BLaER1 (cell line): Measurements from ENCODE around the gene PSMG4.
A peak's percentile ranks its signal among the peaks of the same experiment; 100 is the strongest.

Source experiments
- H3K27ac ChIP-seq: shearing (Covaris generic); formaldehyde crosslinking; 2 replicates; pipeline ENCODE4 v1.8.1; 2022
- H3K27me3 ChIP-seq: shearing (Covaris generic); formaldehyde crosslinking; 2 replicates; pipeline ENCODE4 v1.8.1; 2022
- H3K36me3 ChIP-seq: shearing (Covaris generic); formaldehyde crosslinking; 2 replicates; pipeline ENCODE4 v1.8.1; 2022
- H3K4me1 ChIP-seq: shearing (Covaris generic); formaldehyde crosslinking; 2 replicates; pipeline ENCODE4 v1.8.1; 2022
- H3K4me2 ChIP-seq: shearing (Covaris generic); formaldehyde crosslinking; 2 replicates; pipeline ENCODE4 v1.8.1; 2022
- H3K4me3 ChIP-seq: shearing (Covaris generic); formaldehyde crosslinking; 2 replicates; pipeline ENCODE4 v1.8.1; 2022
- H3K9ac ChIP-seq: shearing (Covaris generic); formaldehyde crosslinking; 2 replicates; pipeline ENCODE4 v1.8.1; 2022
- H3K9me3 ChIP-seq: shearing (Covaris generic); formaldehyde crosslinking; 2 replicates; pipeline ENCODE4 v1.8.1; 2022
- H4K20me1 ChIP-seq: shearing (Covaris generic); formaldehyde crosslinking; 2 replicates; pipeline ENCODE4 v1.8.1; 2022
- Cebpa-rat ChIP-seq: shearing (Covaris generic); IDR thresholded peaks from 2 replicates; pipeline ENCODE4 v1.8.1; 2022

Gene PSMG4

GRCh38 chr6:3251462-3252314, 7.1 kb upstream of the PSMG4 start:
- H4K20me1 ChIP-seq: no peaks in the 10 kb centered on the region
- H3K9ac ChIP-seq: no peak overlapping the region
- TF ChIP-seq Cebpa-rat: no peak
- H3K27ac ChIP-seq: no peak overlapping the region
- H3K4me3 ChIP-seq: no peak overlapping the region
- no peaks in the 10 kb centered on the region for H3K36me3 ChIP-seq
- H3K9me3 ChIP-seq: peaks cover 16% of the 10 kb centered on the region
- H3K4me2 ChIP-seq: peak overlapping the region; percentile 34; the same call in 1 of the 2 replicates
- H3K27me3 ChIP-seq: no peaks in the 10 kb centered on the region
- peaks cover 4% of the 10 kb centered on the region; the same call in 1 of the 2 replicates for H3K4me1 ChIP-seq

- Histone ChIP-seq H3K9ac (no peak overlapping the region), H3K9me3 (peaks cover 16% of the 10 kb centered on the region), H3K36me3 (no peaks in the 10 kb centered on the region), H3K4me1 (peaks cover 4% of the 10 kb centered on the region; the same call in 1 of the 2 replicates), H3K27me3 (no peaks in the 10 kb centered on the region), H3K27ac (no peak overlapping the region), H3K4me3 (no peak overlapping the region), H3K4me2 (no peak overlapping the region), H4K20me1 (no peaks in the 10 kb centered on the region)
- no peak for TF ChIP-seq Cebpa-rat
Observed at GRCh38 chr6:3252369-3252768, 6.4 kb upstream of the PSMG4 start.

- Histone ChIP-seq H3K4me3 (no peak overlapping the region), H4K20me1 (no peaks in the 10 kb centered on the region), H3K4me1 (peaks cover 4% of the 10 kb centered on the region), H3K9ac (no peak overlapping the region), H3K36me3 (no peaks in the 10 kb centered on the region), H3K4me2 (no peak overlapping the region), H3K9me3 (peaks cover 16% of the 10 kb centered on the region), H3K27me3 (no peaks in the 10 kb centered on the region), H3K27ac (no peak overlapping the region)
- TF ChIP-seq Cebpa-rat: no peak
Observed at GRCh38 chr6:3252861-3253596, 5.7 kb upstream of the PSMG4 start.

- Histone ChIP-seq H4K20me1 (no peaks in the 10 kb centered on the region), H3K4me3 (no peak overlapping the region), H3K27me3 (no peaks in the 10 kb centered on the region), H3K9ac (no peak overlapping the region), H3K36me3 (no peaks in the 10 kb centered on the region), H3K9me3 (peaks cover 16% of the 10 kb centered on the region), H3K4me2 (no peak overlapping the region), H3K4me1 (peaks cover 10% of the 10 kb centered on the region), H3K27ac (no peak overlapping the region)
- no peak for TF ChIP-seq Cebpa-rat
Observed at GRCh38 chr6:3253597-3253961, 5.2 kb upstream of the PSMG4 start.

GRCh38 chr6:3258201-3258600, 546 bp upstream of the PSMG4 start:
- peaks cover 24% of the 10 kb centered on the region for H3K36me3 ChIP-seq
- H3K27me3 ChIP-seq: no peaks in the 10 kb centered on the region
- H3K27ac ChIP-seq: 0 out of 2 replicates have a peak overlapping the region, but pooled peaks have one; percentile 92
- TF ChIP-seq Cebpa-rat: no peak
- H3K4me2 ChIP-seq: peak overlapping the region; percentile 80
- no peak overlapping the region for H3K9ac ChIP-seq
- H3K4me3 ChIP-seq: peak overlapping the region; percentile 100
- peaks cover 31% of the 10 kb centered on the region for H4K20me1 ChIP-seq
- H3K9me3 ChIP-seq: peaks cover 16% of the 10 kb centered on the region
- H3K4me1 ChIP-seq: peaks cover 31% of the 10 kb centered on the region

- H3K4me1 ChIP-seq: peaks cover 31% of the 10 kb centered on the region
- H3K9ac ChIP-seq: peak overlapping the region; percentile 93
- H3K27ac ChIP-seq: peak overlapping the region; percentile 92
- TF ChIP-seq Cebpa-rat: no peak
- H3K9me3 ChIP-seq: 0 out of 2 replicates have a peak, but pooled peaks cover 9% of the 10 kb centered on the region
- H3K4me3 ChIP-seq: peak overlapping the region; percentile 100
- H3K36me3 ChIP-seq: peaks cover 37% of the 10 kb centered on the region
- peak overlapping the region; percentile 94 for H3K4me2 ChIP-seq
- H4K20me1 ChIP-seq: peaks cover 44% of the 10 kb centered on the region
- no peaks in the 10 kb centered on the region for H3K27me3 ChIP-seq
Observed at GRCh38 chr6:3259491-3259958, 778 bp downstream of the PSMG4 start.

- H3K4me3 ChIP-seq: peak overlapping the region; percentile 100
Observed at GRCh38 chr6:3260296-3260695, 1.5 kb downstream of the PSMG4 start.

GRCh38 chr6:3260772-3261517, 2.2 kb downstream of the PSMG4 start:
- Histone ChIP-seq H3K27ac (0 out of 2 replicates have a peak overlapping the region, but pooled peaks have one; percentile 92), H3K4me2 (peak overlapping the region; percentile 94), H3K4me3 (peak overlapping the region; percentile 100; the same call in 1 of the 2 replicates), H3K36me3 (peaks cover 51% of the 10 kb centered on the region), H4K20me1 (peaks cover 58% of the 10 kb centered on the region), H3K27me3 (no peaks in the 10 kb centered on the region), H3K9ac (peak overlapping the region; percentile 93; the same call in 1 of the 2 replicates), H3K9me3 (no peaks in the 10 kb centered on the region), H3K4me1 (peaks cover 31% of the 10 kb centered on the region)
- TF ChIP-seq Cebpa-rat: no peak

More at GRCh38 chr6:3260296-3260695, 1.5 kb downstream of the PSMG4 start:
- H3K36me3 ChIP-seq: peaks cover 45% of the 10 kb centered on the region
- H3K27me3 ChIP-seq: no peaks in the 10 kb centered on the region
- H3K4me1 ChIP-seq: peaks cover 31% of the 10 kb centered on the region
- 0 out of 2 replicates have a peak, but pooled peaks cover 1% of the 10 kb centered on the region for H3K9me3 ChIP-seq
- peaks cover 52% of the 10 kb centered on the region for H4K20me1 ChIP-seq
- TF ChIP-seq Cebpa-rat: no peak
- H3K9ac ChIP-seq: peak overlapping the region; percentile 93; the same call in 1 of the 2 replicates
- H3K27ac ChIP-seq: peak overlapping the region; percentile 92; the same call in 1 of the 2 replicates
- H3K4me2 ChIP-seq: peak overlapping the region; percentile 94

- H3K4me2 ChIP-seq: peak overlapping the region; percentile 94
- TF ChIP-seq Cebpa-rat: no peak
- peak overlapping the region; percentile 93; the same call in 1 of the 2 replicates for H3K9ac ChIP-seq
- H3K4me1 ChIP-seq: peaks cover 31% of the 10 kb centered on the region
- H3K4me3 ChIP-seq: no peak overlapping the region
- H3K27ac ChIP-seq: no peak overlapping the region
- no peaks in the 10 kb centered on the region for H3K9me3 ChIP-seq
- H3K36me3 ChIP-seq: peaks cover 56% of the 10 kb centered on the region
- H4K20me1 ChIP-seq: peaks cover 63% of the 10 kb centered on the region
- H3K27me3 ChIP-seq: no peaks in the 10 kb centered on the region
Observed at GRCh38 chr6:3261518-3261820, 2.7 kb downstream of the PSMG4 start.
